Measurements from ENCODE around the gene FOXL2NB.

- no peak for TF ChIP-seq ZFX (CRISPR knock-in tag; IDR thresholded peaks at IDR 0.05; ENCODE audit: low read depth)
- TF ChIP-seq, protein P1, sequence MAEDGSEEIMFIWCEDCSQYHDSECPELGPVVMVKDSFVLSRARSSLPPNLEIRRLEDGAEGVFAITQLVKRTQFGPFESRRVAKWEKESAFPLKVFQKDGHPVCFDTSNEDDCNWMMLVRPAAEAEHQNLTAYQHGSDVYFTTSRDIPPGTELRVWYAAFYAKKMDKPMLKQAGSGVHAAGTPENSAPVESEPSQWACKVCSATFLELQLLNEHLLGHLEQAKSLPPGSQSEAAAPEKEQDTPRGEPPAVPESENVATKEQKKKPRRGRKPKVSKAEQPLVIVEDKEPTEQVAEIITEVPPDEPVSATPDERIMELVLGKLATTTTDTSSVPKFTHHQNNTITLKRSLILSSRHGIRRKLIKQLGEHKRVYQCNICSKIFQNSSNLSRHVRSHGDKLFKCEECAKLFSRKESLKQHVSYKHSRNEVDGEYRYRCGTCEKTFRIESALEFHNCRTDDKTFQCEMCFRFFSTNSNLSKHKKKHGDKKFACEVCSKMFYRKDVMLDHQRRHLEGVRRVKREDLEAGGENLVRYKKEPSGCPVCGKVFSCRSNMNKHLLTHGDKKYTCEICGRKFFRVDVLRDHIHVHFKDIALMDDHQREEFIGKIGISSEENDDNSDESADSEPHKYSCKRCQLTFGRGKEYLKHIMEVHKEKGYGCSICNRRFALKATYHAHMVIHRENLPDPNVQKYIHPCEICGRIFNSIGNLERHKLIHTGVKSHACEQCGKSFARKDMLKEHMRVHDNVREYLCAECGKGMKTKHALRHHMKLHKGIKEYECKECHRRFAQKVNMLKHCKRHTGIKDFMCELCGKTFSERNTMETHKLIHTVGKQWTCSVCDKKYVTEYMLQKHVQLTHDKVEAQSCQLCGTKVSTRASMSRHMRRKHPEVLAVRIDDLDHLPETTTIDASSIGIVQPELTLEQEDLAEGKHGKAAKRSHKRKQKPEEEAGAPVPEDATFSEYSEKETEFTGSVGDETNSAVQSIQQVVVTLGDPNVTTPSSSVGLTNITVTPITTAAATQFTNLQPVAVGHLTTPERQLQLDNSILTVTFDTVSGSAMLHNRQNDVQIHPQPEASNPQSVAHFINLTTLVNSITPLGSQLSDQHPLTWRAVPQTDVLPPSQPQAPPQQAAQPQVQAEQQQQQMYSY (CRISPR knock-in tag; IDR thresholded peaks at IDR 0.05), result no peak
- no peak for TF ChIP-seq PRMT3 (CRISPR knock-in tag; IDR thresholded peaks at IDR 0.05; ENCODE audit: borderline replicate concordance, low read depth)
- no peak for TF ChIP-seq ATF3 (CRISPR knock-in tag; IDR thresholded peaks at IDR 0.05)
- no peak for TF ChIP-seq BRCA1 (CRISPR knock-in tag; IDR thresholded peaks at IDR 0.05)
- TF ChIP-seq, protein P2, sequence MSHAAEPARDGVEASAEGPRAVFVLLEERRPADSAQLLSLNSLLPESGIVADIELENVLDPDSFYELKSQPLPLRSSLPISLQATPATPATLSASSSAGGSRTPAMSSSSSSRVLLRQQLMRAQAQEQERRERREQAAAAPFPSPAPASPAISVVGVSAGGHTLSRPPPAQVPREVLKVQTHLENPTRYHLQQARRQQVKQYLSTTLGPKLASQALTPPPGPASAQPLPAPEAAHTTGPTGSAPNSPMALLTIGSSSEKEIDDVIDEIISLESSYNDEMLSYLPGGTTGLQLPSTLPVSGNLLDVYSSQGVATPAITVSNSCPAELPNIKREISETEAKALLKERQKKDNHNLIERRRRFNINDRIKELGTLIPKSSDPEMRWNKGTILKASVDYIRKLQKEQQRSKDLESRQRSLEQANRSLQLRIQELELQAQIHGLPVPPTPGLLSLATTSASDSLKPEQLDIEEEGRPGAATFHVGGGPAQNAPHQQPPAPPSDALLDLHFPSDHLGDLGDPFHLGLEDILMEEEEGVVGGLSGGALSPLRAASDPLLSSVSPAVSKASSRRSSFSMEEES (CRISPR knock-in tag; IDR thresholded peaks at IDR 0.05), result no peak
- TF ChIP-seq ZNF34 (CRISPR knock-in tag; IDR thresholded peaks at IDR 0.05; ENCODE audit: borderline replicate concordance), result no peak
Observed at GRCh38 chr3:138902171-138902570, 44.8 kb upstream of the FOXL2NB start.

Measured in HepG2 (cell line).